Superior temporal gyrus (tissue), 1 donor: ENCODE measurements around the gene MACROD1.
"Not testable (repeated sequence)": the region's sequence is repeated elsewhere in the genome, so short reads cannot be mapped to it uniquely, and the experiment has no call there.

Experiments
- DNase-seq: peaks from one replicate; pipeline ENCODE4 v3.0.0-alpha.2; 2016; ENCODE audit errors: extremely low spot score

MACROD1 gene

DNA sequence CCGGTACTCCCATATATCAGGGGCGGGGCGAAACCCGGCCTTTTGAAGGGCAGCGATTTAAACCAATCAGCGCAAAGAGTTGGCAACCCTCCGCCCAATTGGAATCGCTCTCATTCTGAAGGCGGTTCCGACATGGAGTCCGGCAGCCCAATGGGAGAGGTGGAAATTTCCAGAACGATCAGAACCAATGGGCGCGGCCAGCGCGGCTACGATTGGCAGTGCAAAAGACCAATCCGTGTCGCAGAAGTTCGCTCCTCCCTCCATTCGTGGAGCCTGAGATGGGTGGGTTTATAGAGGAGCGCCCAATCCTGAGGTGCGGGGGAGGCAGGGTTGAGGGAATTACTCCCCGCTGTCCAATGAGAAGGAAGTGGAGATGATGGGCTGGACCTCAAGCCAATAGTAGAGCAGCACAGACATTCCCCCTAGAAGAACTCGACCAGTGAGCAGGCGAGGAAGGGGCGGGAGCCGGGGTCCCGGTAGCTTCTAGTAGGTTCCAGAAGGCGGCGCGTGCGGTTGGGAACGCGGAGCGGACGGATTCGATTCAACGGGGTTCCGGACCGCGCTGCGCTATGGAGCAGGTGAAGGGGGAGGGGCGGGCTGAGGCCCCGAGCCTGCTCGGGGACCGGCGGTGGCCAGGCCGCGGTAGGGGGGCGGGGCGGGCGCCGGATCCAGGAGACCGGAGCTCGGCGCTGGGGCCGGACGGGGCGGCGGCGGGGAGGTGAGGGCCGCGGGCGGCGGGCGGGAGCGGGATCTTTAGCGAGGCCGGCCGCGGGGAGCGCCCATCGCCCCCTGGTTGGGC is 20.0 kb upstream of the MACROD1 start, which contains the start of gene STIP1:
Gene STIP1 (plus strand): TSS at position 479 of the 799 bp plus-strand sequence. CDS start 91 bp downstream, at position 570.
- peak; percentile 100 for DNase-seq

DNA sequence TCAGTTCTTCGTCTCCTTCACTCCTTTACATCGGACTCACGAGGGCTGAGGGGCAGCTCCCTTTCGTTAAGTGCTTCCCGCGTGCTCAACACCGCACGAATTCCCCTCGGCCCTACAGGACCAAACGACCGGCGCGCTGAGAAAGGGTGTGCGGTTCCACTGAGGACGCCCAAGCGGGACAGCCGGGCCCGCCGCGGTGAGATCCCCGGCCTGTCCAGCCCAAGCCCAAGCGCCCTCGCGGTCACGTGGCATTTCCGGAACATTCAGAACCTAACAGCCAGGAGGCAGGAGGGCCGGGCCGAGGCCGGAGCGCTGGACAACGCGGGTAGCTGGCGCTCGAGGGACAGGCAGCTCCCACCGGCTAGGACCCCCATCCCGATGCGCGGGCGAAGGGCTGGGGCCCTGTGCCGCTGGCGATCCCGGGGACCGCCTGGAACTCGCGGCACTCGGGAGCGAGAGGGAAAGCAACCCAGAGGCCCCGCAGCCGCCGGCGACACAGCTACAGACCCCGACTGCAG is 19.3 kb upstream of the MACROD1 start:
- DNase-seq = peak; percentile 80

DNA sequence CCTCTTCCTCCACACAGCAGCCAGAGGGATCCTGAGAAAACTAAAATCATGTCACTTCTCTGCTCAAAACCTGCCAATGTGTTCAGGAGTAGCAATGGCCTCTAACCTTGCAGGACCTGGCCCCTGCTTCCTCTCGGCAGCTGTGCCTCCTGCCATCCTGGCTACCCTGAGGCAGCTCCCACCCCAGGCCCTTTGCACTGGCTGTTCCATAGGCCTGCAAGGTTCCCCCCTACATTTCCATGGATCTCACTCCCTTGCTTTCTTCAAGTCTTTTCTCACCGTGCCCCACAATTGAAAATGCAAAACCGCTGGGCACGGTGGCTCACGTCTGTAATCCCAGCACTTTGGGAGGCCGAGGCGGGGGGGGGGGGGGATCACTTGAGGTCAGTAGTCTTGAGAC is 18.0 kb upstream of the MACROD1 start:
- no peak for DNase-seq

DNA sequence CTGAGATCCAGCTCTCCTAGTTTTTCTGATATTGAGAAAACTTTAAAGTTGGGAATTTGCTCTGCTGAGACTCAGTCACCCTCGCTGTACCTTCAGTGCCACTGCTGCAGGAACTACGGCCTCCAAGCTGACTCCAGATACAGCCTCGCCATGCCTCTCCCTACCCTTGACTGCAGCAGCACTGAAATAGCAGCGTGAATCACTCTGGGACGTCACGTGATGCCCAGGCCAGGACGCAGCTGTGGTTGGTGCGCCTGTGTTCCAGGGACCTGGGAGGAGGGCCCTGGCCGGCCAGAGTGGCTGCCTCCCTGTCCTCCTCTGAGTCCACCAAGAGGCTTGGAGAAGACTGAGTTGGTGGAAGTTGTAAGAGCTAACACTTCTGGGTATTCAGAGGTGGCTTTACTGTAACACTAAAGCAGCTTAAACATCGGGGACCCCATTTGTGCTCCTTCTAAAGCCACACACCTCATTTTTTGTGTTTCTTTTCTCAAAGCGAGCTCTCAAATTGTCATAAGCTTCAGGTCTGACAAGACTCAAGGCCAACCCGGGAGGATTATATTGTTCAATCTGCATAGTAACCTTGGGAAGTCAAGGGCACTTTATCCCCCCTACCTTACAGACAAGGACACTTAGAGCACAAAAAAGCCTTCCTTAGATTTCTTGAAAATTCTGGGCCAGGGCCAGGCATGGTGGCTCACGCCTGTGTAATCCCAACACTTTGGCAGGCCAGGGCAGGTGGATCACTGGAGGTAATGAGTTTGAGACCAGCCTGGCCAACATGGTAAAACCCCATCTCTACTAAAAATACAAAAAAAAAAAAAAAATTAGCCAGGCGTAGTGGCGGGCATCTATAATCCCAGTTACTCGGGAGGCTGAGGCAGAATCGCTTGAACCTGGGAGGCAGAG is 15.8 kb upstream of the MACROD1 start:
- peak; percentile 97 for DNase-seq

DNA sequence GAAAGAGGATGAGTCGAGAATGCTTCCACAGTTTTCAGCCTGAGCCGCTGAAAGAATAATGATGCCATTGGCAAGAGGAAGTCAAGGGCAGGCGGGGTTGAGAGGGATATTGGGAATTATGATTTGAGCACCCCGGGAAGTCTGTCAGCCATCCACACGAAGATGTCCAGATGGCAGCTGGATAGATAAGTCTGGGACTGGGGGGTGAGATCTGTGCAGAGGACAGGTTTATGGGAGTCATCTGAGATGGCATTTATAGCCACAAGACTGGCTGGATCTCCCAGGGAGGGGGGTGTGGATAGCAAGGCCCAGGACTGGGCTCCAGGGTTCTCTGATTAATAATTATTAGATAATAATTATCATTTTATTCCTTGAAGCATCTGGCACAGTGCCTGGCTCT is 15.0 kb upstream of the MACROD1 start:
- no peak for DNase-seq

DNA sequence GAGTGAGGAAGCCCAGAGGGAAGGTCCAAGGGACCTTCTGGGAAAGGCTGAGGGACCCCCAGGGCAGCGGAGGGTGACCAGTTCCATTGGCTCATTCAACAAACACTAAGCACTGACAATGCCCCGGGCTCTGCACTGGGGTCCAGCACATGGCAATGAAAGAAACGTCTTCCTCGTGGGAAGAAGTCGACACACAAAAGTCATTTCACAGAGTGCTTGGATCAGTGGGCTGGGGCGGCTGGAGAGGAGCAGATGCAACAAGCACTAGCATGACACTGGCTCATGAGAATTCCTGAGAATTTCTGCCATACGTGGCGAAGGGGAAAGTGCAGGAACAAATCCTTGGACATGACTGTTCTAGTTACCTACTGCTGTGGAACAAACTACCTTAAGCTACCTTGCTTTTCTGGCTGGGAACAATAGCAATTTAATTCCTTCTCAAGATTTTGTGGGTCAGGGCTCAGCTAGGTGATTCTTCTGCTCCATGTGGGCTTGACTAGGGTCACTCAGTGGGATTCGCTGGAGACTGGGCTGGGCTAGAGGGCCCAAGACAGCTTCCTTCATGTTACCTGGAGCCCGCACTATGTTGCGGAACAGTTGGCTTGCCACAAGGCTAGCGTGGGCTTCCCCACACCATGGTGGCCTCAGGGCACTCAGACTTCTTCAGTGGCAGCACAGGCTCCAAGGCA is 13.2 kb upstream of the MACROD1 start:
- DNase-seq = no peak

DNA sequence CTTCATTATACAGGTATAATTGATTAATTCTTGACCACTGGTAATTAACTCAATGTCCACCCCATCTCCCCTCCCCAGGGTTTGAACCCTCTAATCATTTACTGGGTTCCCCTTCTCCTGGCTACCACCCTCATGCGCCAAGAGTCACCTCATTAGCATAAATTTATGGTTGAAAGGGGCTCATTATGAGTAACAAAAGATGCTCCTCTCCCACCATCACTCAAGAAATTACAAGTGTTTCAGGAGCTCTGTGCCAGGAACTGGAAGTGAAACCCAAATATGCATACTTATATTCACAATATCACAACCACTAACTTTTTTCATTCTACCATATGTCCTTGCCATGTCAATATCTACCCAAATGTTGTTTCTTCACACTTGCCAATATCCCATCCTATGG is 12.3 kb upstream of the MACROD1 start:
- DNase-seq = no peak

DNA sequence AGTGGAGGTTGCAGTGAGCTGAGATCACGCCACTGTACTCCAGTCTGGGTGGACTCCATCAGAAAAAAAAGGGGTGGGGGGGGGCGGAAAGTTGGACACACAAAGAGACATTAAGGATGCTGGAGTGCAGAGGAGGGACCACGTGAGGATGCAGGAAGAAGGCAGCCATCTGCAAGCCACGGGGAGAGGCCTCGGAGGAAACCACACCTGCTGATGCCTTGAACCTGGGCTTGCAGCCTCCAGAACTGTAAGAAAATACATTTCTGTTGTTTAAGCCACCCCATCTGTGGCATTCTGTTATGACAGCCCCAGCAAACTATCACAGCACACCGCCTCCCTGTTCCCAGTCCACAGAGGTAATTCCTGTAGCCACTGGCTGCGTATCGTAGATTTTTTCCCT is 10.8 kb upstream of the MACROD1 start:
- peak; percentile 36 for DNase-seq

DNA sequence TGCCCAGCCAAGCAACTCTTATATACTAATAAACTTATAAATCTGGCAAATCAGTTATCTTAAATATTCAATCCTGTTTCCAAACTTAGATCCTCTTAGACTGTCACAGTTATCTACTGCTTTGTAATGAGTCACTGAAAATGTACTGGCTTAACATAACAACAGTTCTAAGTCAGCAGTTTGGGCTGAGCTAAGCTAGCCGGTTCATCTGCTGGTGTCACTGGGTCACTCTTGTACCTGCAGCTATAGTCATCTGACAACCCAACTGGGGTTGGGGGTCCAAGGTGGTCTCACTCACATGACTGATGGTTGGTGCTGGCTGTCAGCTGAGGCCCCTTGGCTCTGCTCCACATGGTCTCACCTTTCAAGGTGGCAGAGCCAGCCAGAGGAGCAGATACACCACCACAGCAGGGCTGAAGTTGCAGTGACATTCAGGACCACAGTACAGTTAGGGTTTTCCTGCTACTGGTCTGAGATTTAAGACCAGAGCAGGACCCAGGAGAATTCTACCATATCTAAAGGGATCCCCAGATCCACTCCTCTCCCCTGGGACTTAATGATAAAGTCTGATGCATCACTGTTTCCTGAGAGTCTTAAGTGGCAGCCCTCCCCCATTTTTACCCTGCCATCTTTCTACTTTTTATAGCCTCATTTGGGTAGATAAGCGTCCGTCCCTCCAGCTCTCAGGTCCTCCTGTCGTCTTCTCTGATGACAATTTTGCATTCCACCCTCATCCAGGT is 7.9 kb upstream of the MACROD1 start:
- no peak for DNase-seq

DNA sequence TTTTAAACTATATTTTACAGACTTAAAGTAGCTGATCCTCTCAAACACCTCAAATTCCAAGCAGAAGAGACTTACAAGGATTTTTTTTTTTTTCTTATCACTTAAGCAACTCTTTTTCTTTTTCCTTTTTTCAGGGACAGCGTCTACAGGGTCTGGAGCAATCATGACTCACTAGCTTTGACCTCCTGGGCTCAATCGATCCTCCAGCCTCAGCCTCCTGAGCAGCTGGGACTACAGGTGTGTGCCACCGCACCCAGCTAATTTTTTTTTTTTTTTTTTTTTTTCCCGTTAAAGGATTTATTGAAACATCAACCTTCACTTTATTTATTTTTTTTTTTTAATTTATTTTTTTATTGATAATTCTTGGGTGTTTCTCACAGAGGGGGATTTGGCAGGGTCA is 4.5 kb upstream of the MACROD1 start:
- no peak for DNase-seq

DNA sequence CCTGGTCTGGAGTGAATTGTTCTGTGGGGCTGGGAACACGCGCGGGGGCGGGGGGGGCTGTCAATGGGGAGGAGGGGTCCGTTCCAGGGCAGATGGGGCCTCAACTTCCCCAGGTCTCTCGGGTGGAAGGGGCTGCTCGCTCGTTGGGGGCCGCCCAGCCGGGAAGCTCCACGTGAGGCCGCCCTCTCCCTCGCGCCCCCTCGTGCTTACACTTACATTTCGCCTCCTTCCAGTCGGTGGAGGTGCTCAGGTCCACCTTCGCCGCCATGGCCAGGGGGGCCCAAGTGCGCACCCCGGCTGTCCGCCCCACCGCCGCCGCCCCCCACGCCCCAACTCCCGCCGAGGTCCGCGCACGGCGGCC is 452 bp downstream of the MACROD1 start:
- DNase-seq = no peak

DNA sequence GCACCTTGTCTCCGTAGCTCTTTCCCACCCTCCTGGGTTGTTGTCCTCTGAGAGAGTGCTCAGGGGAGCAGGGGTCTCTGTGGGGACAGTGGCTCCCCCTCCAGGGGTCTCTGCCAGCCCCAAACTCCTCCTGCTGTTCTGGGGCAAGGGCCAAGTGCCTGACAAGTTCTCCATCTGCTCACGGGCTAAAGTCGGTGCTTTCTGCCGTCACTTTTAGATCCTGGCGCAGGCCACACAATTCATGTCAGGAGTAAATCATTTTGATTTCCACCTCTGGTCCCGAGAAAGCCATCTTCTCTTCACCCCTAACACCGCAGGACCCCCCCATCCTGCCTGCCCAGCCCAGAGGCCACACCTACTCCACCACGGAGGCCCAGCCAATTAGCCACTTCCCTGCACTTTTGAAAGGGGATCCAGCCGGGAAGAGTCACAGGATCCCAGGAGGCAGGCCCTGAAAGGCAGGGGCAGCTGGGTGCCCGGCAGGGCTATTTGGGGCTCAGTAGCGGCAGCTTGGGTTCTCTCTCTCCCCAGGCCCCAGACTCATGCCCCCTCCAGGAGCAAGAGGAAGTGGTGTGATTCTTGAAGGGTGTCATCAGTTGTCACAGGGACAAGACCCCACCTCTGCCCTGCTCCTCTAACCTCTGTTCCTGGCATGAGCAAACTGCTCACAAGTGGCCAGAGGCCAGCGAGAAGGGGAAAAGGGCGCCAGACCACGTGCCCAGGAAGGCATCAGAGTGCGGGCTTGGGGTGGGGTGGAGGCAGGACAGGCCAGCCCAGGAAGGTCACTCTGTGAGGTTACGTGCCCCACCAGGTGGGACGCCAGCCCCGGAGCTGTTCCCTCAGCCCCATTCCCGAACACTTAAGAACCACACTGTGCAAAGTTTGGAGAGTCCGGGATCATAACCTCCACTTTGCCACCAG is 1.3 kb downstream of the MACROD1 start:
- DNase-seq = no peak

DNA sequence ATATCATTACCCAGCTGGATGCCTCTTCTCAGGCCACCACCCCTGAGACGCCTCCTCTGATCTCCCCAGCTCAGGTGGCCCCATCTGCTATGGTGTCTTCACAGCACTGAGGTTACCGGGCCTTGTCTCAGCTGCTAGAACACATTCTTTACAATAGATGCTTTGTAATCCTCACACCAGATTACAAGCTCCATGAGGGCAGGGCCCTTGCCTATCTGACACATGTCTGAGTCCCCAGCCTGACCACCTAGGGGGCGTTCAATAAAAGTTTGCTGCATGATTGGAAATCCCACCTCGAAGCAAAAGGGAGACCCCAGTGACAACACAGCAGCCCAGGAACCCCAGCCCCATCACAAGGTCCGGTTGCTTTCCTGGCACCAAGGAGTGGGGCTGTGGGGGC is 2.0 kb downstream of the MACROD1 start:
- no peak for DNase-seq

DNA sequence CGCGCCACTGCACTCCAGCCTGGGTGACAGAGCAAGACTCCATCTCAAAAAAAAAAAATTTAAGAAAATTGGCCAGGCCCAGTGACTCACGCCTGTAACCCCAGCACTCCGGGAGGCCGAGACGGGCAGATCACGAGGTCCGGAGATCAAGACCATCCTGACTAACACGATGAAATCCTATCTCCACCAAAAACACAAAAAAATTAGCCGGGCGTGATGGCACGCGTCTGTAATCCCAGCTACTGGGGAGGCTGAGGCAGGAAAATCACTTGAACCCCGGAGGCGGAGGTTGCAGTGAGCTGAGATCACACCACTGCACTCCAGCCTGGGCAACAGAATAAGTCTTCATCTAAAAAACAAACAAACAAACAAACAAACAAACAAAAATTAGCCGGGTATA is 3.1 kb downstream of the MACROD1 start:
- DNase-seq = not testable (repeated sequence)

DNA sequence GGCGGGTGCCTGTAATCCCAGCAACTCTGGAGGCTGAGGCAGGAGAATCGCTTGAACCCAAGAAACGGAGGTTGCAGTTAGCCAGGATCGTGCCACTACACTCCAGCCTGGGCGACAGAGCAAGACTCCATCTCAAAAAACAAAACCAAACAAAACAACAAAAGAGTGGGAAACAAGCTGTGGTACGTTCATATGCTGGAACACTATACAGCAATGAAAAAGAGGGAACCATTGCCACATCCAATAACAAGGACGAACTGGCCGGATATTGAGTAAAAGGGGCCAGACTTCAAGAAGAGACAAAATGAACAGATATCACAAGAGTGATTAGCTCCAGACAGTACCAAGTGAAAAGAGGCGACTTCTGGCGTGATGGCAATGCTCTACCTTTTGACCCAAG is 4.9 kb downstream of the MACROD1 start:
- no peak for DNase-seq

DNA sequence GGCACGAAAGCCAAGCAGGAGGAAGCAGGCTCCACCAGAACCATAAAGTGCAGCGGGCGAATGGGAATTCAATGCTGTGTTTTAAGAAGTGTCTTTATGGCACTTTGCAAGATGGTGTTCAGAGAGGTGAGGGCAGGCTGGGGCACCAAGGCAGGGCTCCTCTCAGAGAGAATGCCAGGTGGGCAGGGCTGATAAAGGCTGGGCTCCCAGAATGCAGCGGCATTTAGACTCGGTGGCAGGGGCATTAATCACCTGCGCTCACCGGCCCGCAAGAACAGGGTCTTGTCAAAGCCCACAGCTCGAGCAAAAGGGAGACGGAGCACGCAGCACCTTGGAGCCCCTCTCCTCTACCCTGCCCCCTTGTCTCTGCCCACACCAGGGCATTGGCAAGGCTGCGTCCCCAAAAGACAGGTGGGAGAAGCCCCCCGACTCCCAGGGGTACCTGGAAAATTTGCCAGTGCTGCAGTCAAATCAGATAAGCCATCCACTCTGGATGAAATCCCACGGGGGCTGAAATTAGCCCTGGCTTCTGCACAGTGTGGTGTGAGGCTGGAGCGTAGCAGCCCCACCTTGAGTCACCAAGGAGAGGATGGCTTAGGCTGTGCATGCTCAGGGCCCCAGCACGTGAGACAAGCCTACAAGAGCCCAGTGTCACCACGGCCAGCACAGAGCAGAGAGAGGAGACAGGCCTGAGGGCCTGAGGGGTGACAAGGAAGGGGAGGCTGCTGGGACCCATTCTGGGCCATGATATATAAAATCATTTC is 8.1 kb downstream of the MACROD1 start:
- no peak for DNase-seq

DNA sequence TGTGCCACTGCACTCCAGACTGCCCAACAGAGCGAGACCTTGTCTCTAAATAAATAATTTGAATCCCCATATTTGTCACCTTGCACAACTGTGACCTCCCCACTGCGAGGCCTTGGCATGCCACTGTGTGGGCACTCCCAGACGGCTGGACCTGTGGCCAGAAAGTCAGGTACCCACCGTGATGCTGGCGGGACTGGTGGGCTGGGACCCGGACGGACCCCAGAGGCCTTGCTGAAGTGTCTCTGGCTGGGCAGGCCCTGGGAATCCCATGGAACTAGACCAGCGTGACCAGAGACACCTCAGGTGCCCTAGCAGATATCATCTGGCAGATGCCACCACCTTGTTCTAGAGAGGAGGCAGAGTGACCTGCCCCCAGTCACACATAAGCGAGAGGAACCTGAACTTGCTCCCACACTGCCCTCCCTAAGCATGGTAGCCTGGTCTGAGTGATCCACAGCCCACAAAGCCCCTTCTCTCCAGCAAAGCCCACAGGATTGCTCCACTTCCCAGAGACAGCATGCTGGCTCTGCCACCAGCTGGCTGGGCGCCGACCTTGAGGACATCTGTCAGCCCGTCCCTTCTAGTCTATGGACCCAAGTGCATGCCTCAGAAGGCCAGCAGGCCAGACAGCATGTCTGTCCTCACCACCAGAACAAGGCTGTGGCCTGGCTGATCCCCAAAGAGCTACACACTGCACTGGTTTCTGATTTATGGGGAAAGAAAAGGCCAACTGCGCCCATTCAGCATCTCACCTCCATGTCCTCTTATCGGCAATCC is 9.5 kb downstream of the MACROD1 start:
- DNase-seq = no peak

DNA sequence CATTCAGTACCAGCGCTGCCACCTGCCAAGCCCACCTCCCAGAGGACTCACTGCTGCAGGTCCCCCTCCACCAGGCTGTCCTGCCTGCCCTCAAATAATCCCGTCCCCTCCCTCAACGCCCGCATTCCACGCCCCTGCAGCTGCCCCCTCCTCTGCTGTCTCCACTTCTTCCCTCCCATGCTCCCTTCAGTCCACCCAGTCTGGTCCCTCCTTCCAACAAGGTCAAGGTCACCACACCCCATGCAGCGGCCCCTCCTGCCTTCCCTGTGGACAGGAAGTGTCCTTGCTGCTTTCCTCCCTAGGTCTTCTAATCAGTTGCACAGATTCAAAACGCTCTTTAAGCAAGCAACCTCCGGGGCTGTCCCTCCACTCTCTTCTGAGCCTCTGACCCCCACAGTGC is 12.1 kb downstream of the MACROD1 start:
- no peak for DNase-seq
